Activated CD8-positive, alpha-beta memory T cell treated with anti-CD3 and anti-CD28 coated beads for 1 hour (primary cell): ENCODE measurements around the gene FGD3.
A peak's percentile ranks its signal among the peaks of the same experiment; 100 is the strongest.
"Not testable (repeated sequence)": the region's sequence is repeated elsewhere in the genome, so short reads cannot be mapped to it uniquely, and the experiment has no call there.

Experiments
- DNase-seq, 2 donors: peaks; one replicate each; pipeline ENCODE4 v3.0.0-alpha.2; 2020; ENCODE audit warnings: low read depth in 1 of 2; ENCODE audit errors: extremely low read depth in 1 of 2

FGD3 gene

DNA sequence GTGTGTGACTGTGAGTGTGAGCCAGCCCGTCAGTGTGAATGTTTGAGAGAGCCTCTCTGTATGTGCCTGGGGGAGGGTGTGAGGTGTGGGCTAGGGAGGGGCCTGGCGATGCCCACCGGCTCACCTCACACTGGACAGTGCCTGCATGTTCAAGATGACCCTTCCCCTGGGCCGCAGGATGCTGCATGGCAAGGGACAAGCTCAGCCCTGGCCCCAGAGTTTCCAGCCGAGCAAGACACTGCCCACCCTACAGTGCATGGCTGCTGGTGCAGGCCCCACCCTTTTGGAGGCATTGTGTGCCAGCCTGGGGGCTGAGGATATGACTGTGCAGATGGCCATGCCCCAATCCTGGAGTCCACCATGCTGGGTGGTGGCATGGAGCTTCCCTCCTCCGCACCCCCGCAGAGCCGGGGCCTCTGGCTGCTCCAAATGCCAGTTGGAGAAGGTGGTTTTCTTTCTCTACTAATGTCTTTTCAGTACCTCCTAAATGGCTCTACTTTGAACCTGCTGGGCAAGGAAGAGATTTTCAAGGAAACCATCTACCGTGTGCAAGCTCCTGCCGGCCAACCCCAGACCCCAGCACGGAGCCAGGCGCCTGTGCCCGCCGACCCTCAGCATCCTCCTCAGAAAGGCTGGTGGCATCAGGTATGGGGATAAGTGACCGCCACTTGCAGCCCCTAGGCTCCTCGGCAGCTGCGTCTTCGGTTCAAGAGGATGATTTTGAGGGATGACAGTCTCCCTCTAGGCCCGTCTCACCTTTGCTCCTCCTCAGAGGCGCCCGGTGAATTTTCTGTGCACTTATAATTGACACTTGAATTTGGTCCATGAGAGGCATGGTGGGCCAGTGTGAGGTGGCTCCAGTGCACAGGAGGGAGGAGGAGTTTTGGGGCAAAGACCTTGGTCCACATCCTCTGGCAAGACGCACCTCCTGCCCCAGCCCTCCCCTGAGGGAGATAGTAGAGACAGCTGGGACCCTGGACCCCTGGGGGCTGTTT is 27.7 kb downstream of the FGD3 start:
- DNase-seq = no peak

DNA sequence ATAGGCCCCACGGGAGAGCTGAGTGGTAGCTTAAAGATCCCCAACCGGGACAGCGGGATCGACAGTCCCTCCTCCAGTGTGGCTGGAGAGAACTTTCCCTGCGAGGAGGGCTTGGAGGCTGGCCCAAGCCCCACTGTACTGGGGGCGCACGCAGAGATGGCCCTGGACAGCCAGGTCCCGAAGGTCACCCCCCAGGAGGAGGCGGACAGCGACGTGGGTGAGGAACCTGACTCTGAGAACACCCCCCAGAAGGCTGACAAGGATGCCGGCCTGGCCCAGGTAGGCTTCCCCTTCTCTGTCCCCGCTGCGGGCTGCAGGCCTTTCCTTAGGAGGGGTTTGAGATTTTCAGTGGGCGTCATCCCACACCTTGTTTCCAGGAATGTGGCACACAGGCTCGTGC is 29.1 kb downstream of the FGD3 start:
- DNase-seq = no peak

DNA sequence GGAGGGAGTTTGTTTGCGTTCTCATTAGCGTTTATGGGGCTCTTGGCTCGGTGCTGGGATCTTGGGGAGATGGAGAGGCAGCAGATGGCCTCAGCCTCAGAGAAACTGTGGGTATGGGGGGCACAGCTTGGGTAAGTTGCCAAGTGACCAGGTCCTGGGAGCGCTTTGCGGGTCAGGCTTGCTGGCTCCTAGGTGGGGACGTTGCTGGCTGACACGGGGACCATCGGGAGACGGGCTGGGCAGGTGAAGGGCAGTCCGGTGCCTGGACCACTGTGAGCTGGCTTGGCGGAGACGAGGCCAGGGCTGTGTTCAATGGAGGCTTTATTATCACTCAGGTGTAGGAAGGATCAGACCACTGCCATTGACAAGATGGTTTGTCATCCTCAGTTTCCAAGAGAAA is 30.0 kb downstream of the FGD3 start:
- DNase-seq = no peak

DNA sequence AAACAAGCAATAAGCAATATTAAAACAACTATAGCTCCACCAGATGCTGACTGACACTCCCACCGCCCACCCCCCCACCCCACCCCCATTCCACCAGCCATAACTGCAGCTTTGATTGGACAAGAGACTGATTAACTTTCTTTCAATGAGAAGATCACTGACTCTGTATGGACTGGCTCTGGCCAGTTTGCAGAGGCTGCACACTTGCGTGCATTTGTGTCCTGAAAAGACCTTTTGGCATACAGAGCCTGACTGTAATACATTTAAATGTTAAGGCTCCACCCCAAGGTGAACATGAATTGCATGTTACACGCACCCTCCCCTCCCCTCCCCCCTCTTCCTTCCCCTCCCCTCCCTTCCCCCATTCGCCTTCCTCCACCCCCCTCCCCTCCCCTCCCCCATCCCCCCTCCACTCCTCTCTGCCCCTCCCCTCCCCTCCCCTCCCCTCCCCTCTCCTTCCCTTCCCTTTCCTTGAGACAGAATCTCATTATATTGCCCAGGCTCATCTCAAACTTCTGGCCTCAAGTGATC is 31.1 kb downstream of the FGD3 start:
- DNase-seq = no peak

DNA sequence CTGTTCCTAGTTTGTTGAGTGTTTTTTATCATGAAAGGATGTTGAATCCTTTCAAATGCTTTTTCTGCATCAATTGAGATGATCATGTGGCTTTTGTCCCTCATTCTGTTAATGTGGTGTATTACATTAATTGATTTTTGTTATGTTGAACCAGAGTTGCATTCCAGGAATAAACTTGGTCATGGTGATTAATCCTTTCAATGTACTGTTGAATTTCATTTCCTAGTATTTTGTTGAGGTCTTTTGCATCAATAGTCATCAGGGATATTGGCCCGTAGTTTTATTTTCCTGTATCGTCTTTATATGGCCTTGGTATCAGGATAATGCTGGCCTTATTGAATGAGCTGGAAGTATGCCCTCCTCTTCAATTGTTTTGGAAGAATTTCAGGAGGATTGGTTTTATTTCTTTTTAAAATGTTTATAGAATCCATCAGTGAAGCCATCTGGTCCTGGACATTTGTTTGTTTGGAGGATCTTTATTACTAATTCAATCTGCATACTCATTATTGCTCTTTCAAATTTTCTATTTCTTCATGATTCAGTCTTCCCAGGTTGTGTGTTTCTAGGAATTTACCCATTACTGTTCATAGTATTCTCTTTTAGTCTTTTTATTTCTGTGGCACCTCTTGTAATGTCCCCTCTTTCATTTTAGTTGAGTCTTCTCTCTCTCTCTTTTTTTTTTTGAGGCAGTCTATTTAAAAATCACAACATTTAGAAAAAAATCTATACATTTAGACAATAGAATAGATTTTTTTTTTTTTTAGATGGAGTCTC is 32.1 kb downstream of the FGD3 start:
- DNase-seq = no peak

DNA sequence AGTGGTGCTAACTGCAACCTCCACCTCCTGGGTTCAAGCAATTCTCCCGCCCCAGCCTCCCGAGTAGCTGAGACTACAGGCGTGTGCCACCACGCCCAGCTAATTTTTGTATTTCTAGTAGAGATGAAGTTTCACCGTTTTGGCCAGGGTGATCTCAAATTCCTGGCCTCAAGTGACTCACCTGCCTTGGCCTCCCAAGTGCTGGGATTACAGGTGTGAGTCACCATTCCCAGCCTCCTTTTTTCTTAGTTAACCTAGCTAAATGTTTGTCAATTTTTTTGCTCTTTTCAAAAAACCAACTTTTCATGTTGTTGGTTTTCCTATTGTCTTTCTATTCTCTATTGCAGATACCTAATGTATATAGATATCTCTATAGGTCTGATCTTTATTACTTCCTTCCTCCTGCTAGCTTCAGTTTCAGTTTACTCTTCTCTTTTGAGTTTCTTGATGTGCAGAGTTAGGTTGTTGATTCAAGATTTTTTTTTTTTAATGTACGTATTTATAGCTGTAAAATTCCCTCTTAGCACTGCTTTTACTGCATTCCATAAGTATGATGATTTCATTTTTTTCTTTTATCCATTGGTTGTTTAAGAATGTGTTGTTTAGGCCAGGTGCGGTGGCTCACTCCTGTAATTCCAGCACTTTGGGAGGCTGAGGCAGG is 32.9 kb downstream of the FGD3 start:
- no peak for DNase-seq

DNA sequence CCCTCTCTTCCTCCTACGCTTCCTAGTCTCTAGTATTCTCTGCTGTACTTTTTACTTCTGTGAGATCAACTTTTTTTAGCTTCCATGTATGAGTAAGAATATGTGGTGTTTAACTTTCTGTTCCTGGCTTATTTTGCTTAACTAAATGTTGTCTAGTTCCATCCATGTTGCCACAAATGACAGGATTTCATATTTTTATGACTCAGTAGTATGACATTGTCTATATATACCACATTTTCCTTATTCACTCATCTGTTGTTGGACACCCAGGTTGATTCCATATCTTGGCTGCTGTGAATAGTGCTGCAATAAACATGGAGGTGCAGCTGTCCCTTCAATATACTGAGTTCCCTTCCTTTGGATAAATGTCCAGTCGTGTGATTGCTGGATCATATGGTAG is 34.8 kb downstream of the FGD3 start:
- DNase-seq = no peak

DNA sequence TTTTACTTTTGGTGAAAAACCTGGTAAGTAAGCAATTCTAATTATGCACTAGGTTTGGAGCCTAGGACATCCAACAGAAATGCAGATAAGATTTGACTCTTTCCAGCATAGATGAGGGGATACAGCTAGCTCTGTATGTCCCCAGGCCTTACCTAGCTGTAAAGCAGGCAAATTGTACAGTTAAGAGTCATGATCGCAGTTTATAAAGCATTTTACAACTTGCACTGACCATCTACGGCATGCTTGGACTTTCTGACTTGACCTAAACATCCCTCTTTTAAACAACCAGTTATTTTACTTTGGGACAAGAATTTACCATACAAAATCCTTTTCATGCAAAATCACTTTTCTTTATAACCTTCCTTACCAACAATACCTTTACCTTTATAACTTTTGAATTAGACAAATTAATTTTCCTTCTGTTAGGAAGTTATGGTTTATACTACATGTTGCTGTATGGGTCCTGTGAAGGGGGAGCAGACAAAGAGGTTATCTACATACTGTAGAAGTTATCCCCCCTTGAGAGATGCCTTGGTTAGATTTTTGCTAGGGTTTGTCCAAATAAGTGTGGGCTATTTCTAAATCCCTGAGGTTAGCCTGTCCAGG is 36.8 kb downstream of the FGD3 start:
- no peak for DNase-seq

DNA sequence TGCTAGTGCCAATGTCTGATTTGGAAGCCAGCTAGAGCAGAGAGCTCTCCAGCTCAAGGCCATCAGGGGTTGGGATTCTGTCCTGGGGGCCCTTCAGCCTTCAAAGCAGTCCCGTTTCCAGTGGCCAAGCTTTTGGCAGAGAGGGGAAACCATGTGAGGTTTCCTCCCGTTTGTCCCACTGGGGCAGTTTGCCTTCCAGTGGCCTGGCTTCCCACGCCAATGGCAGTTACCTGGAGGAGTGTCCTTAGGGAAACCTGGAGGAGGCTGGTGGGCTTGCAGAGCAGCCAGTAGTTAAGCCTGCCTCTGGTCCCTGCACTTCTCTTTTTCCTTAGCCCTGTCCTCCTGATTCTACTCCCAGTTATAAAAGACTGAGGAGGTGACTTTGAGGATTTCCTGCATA is 37.7 kb downstream of the FGD3 start:
- DNase-seq = no peak

DNA sequence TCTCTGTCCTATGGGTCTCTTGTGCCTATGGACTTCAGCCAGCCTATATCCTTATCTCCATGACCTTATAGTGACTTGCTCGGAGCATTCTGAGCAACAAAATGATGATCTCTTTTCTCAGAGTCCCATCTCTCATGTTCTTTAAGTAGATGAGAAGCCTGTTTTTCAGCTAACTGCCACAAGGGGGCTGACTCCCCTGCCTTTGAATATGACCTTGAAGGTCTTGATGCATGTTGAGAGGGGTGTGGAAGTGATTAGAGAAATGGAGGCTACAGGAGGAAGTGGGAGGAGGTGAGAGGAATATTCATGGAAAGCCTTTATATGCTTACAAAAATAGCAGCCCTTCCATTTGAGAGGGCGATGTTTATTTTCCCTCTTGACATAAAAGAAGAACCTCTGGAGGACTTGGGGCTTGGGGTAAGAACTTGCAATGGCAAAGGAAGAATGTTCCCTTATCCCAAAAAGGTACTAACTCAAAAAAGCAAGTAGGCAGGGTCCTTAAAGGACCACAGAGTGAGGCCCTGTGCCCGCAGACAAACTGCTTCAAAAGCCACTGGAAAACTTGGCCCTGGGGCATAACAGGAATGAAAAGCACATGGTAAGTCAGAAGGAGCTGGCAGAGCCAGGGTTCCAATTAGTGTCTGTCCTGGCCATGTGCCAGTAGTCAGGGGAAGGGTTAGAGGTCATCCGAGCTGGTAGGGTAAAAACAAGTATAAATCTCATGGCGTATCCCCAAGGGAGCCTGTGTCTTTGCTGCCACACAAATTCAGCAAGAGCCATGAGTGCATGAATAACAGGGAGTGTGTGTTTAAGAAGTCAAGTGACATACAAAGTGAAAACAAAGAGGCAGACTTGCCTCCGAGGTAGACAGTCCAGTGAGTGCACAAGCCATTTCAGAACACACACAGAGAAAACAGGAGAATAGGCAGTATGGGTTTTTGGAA is 39.1 kb downstream of the FGD3 start:
- peak in 1 of 2 donors; percentile 28 for DNase-seq

DNA sequence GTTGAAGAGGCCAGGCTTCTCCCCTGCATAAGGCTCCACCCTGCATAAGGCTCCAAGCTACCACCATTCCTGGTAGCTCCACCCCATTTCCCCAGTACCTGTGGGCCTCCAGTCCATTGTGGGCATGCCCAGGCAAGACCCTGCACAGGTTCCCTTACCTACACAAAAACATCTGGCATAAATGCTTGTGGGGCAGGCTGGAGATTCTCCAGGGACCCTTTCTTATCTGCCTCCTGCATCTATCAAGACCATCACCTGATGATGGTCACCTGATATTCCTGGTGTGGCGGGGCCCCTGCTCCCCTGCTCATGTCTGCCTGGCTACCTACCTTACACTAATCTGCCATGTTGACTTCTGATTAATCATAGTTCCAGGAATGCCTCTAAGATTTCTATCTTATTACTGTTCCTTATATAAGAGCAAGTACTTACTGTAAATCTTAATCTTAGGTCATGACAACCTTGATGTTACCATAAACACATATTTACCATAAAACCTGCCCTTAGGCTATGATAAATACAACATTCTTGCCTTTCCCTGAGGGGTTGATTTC is 41.0 kb downstream of the FGD3 start:
- DNase-seq = no peak

DNA sequence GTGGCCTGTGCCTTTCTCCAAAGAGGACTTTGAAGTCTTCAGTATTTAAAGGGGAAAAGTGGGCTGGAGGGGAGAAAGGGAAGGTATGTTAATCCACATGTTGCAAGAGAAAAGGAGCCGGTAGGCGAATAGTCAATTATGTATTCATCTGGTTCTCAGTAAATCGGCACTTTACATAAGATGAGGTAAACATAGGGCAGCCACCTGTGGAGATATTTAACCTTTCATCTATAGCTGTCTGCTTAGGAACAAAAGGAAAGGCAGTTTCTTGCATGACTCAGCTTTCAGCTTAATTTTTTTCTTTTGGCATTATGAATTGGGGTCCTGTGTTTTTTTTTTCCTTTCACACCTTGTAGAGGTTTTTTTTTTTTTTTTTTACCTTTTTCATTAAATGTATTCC is 42.2 kb downstream of the FGD3 start:
- DNase-seq = no peak

DNA sequence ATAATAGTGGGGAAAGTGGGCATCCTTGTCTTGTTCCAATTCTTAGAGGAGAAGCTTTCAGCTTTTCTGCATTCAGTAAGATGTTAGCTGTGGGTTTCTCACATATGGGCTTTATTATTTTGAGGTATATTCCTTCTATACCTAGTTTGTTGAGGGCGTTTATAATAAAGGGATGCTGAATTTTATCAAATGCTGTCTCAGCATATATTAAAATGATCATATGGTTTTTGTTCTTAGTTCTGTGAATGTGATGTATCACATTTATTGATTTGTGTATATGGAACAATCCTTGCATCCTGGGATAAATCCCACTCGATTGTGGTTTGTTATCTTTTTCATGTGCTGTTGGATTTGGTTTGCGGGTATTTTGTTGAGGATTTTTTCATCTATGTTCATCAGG is 43.1 kb downstream of the FGD3 start:
- no peak for DNase-seq

DNA sequence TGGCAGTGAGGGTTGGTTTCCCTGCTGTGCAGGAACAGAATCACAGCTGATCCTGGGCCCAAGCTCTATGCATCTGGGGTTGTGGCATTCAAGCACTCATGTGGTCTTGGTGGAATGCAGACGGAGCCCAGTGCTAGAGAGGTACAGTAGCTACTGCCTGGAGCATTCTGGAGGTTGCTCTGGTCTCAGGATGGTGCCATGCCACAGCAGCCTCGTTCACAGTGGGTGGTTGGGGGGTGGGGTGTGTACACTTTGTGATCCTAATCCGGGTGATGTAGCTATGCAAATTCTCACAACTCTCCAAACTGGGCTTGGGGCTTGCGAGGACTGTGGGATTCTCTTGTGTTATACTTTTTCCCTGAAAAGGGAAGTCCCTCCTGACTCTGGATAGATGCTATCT is 45.2 kb downstream of the FGD3 start:
- no peak for DNase-seq

DNA sequence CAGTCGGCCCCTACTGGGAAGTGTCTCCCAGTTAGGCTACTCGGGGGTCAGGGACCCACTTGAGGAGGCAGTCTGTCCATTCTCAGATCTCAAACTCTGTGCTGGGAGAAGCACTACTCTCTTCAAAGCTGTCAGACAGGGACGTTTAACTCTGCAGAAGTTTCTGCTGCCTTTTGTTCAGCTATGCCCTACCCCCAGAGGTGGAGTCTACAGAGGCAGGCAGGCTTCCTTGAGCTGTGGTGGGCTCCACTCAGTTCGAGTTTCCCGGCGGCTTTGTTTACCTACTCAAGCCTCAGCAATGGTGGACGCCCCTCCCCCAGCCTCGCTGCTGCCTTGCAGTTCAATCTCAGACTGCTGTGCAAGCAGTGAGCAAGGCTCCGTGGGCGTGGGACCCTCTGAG is 51.5 kb downstream of the FGD3 start:
- not testable (repeated sequence) for DNase-seq

DNA sequence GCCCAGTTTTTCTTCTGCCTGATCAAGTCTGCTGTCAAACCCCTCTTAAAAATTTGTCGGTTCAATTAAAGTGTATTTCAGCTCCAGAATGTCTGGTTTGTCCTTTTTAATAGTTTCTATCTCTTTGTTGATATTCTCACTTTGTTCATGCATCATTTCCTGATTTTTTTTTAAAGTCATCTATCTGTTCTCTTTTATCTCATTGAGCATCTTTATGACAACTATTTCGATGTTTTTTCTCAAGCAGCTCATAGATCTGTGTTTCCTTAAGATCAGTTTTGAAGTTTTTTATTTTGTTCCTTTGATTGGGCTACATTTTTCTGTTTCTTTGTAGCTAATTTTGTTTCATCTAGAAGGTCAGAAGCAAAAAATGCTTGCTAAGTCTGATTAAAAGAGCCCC is 53.7 kb downstream of the FGD3 start:
- no peak for DNase-seq

DNA sequence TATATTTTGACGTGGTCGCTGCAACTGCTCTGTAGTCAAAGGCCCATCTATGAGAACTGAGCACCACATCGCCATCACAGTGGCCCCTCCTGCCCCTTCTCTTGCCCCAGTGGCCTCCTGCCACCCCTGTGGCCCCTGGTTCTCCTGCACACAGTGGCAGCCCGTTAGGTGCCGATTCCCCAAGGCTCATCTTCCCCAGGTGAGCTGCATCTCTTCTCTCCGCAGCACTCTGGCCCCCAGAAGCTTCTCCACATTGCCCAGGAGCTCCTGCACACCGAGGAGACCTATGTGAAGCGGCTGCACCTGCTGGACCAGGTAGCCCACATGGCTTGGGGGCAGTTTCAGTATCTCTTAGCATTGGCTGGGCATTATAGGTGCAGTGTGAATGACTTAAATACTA is 55.4 kb downstream of the FGD3 start:
- no peak for DNase-seq

DNA sequence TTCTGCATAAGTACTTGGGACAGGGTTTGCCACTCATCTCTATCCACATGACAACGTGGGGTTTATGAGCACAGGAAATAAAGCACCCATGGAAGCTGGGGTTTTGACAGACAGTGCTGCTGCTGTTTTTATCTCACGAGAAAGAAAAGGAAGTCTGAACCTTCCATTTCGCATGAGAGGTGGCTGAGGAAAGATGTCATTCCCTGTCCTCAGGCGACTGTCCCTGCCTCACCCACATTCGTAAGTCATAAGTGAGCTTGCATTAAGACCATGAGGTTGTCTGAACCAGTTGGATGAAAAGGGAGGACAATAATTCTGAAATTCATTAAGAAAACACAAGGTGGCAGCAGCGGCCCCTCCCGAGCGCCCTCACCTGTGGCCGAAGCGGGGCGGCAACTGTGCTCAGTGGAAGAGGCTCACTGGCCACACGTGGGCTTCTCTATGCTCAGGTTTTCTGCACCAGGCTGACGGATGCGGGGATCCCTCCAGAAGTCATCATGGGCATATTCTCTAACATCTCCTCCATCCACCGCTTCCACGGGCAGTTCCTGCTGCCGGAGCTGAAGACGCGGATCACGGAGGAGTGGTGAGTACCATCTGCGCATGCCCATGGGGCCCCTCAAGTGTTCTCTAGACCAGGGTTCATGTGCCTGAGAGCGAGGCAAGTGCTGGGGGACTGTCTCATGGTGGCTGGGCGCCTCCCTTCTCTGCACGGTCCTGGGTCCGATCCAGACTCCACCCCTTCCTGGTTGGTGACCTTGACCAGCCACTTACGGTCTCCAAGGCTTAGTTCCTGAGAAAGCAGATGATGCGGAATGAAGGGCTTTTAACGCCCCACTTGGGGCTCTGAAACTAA is 56.5 kb downstream of the FGD3 start:
- peak; percentile 27 to 38 for DNase-seq
